IPS DF 6.9 (cell line): Measurements from ENCODE around the gene PLVAP.

Experiments used
- DNase-seq: peaks from one replicate; pipeline ENCODE4 v3.0.0-alpha.2; 2013; ENCODE audit warnings: low read depth, low spot score
- H3K27ac ChIP-seq: one replicate; pipeline ENCODE4 v1.5.1; 2013; ENCODE audit warnings: low read length, control low read depth
- H3K27me3 ChIP-seq: 2 replicates; pipeline ENCODE4 v1.6.1; 2013; ENCODE audit warnings: mild to moderate bottlenecking, low read length; ENCODE audit not compliant: control insufficient read depth, insufficient read depth
- H3K36me3 ChIP-seq: 2 replicates; pipeline ENCODE4 v1.6.1; 2013; ENCODE audit warnings: low read length; ENCODE audit not compliant: control insufficient read depth, insufficient read depth
- H3K4me1 ChIP-seq: 2 replicates; pipeline ENCODE4 v1.6.1; 2013; ENCODE audit warnings: low read length; ENCODE audit not compliant: control insufficient read depth, insufficient read depth
- H3K4me3 ChIP-seq: 2 replicates; pipeline ENCODE4 v1.5.1; 2013; ENCODE audit warnings: mild to moderate bottlenecking, low read length
- H3K9me3 ChIP-seq: 2 replicates; pipeline ENCODE4 v1.6.1; 2013; ENCODE audit warnings: low read length, inconsistent platforms; ENCODE audit not compliant: control insufficient read depth, insufficient read depth
- WGBS: extraction: QIAGEN DNeasy Blood & Tissue Kit; methylation state at CpG from one replicate; pipeline ENCODE4 v1.1.7; 2013; ENCODE audit warnings: mixed read lengths, missing lambda C conversion rate; ENCODE audit not compliant: insufficient read length, insufficient coverage; 5-methylcytosine and 5-hydroxymethylcytosine counted together

The PLVAP gene

GRCh38 chr19:17341386-17341785, 35.8 kb downstream of the PLVAP start:
- Histone ChIP-seq H3K27me3 (no peaks in the 10 kb centered on the region), H3K36me3 (peaks cover 6% of the 10 kb centered on the region; the same call in 1 of the 2 replicates), H3K27ac (no peak overlapping the region), H3K4me3 (no peak overlapping the region), H3K9me3 (no peaks in the 10 kb centered on the region), H3K4me1 (peaks cover 5% of the 10 kb centered on the region; the same call in 1 of the 2 replicates)
- WGBS, result no CpG with 5 or more reads among the region's 15 CpGs
- no peak for DNase-seq

DNA sequence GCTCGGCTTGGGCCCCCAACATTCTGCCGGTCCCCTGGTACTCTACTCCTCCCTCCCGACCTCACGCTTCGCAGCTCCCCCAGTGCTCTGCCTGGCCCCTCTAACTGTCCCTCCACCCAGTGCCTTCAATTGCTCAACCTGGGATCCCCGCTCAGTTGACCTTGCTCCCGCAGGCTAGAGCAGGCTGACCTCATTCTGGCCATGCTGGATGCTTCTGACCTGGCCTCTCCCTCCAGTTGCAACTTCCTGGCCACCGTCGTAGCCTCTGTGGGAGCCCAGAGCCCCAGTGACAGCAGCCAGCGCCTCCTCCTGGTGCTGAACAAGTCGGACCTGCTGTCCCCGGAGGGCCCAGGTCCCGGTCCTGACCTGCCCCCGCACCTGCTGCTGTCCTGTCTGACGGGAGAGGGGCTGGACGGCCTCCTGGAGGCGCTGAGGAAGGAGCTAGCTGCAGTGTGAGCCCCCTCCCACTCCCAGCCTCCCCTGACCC, 36.2 kb downstream of the PLVAP start:
- no peak overlapping the region for H3K4me3 ChIP-seq
- no CpG with 5 or more reads among the region's 17 CpGs for WGBS
- no peak for DNase-seq
- H3K4me1 ChIP-seq, result peaks cover 5% of the 10 kb centered on the region; the same call in 1 of the 2 replicates
- no peaks in the 10 kb centered on the region for H3K9me3 ChIP-seq
- H3K36me3 ChIP-seq, result peaks cover 6% of the 10 kb centered on the region; the same call in 1 of the 2 replicates
- no peaks in the 10 kb centered on the region for H3K27me3 ChIP-seq
- H3K27ac ChIP-seq, result no peak overlapping the region

DNA sequence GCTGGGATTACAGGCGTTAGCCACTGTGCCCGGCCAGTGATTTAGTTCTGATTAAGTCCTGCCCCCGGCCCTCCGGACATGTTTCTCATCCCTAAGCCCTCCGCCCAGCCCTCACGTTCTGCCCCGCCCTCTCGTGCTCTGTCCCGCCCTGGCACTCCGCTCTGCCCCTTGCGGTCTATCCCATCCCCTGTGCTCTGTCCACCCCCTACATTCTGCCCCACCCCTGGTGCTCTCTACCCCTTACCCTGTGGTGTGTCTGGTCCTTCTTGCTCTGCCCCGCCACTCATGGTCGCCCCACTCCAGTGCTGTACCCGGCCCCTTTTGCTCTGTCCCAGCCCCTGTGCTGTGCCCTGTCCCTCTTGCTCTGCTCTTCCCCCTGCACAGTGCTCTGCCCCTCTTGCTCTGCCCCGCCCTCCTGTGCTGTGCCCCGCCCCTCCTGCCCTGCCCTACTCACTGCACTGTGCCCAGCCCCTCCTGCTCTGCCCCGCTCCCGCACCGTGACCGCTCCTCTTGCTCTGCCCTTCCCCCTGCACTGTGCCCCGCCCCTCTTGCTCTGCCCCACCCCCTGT, 36.8 kb downstream of the PLVAP start:
- Histone ChIP-seq H3K27ac (no peak overlapping the region), H3K36me3 (peaks cover 6% of the 10 kb centered on the region; the same call in 1 of the 2 replicates), H3K4me3 (no peak overlapping the region), H3K27me3 (no peaks in the 10 kb centered on the region), H3K9me3 (no peaks in the 10 kb centered on the region), H3K4me1 (peaks cover 5% of the 10 kb centered on the region; the same call in 1 of the 2 replicates)
- WGBS, result no CpG with 5 or more reads among the region's 21 CpGs
- no peak for DNase-seq

DNA sequence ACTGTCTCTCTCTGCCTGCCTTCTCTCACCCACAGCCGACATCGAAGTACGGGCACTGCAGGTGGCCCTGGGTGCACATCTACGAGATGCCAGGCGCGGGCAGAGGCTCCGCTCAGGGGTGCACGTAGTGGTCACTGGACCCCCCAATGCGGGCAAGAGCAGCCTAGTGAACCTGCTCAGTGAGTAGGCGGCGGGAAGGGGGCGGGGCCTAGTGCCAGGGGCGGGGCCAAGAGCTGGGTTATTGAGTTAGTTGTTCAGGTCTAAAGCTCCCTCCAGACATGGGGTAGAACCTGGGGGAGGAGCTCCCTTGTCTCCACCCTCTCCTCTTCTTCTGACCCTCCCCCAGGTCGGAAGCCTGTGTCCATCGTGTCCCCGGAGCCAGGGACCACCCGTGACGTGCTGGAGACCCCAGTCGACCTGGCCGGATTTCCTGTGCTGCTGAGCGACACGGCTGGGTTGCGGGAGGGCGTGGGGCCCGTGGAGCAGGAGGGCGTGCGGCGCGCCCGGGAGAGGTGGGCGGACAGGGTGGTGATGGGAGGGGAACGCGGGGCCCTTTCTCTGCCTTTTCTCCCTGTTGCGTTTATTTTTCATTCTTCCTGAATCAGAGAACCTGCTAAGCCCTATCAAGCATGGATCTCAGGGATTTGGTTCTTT, 37.9 kb downstream of the PLVAP start:
- no peak overlapping the region for H3K27ac ChIP-seq
- peaks cover 5% of the 10 kb centered on the region; the same call in 1 of the 2 replicates for H3K4me1 ChIP-seq
- H3K36me3 ChIP-seq, result peaks cover 6% of the 10 kb centered on the region; the same call in 1 of the 2 replicates
- no peak for DNase-seq
- H3K27me3 ChIP-seq, result no peaks in the 10 kb centered on the region
- no peak overlapping the region for H3K4me3 ChIP-seq
- no peaks in the 10 kb centered on the region for H3K9me3 ChIP-seq
- no CpG with 5 or more reads among the region's 34 CpGs for WGBS

- H3K4me1 ChIP-seq, result peaks cover 5% of the 10 kb centered on the region; the same call in 1 of the 2 replicates
Measured at GRCh38 chr19:17338433-17339078, 38.6 kb downstream of the PLVAP start.

GRCh38 chr19:17337675-17338432, 39.3 kb downstream of the PLVAP start:
- whole genome bisulfite sequencing, result no CpG with 5 or more reads among the region's 50 CpGs
- Histone ChIP-seq H3K9me3 (no peaks in the 10 kb centered on the region), H3K4me1 (peaks cover 5% of the 10 kb centered on the region; the same call in 1 of the 2 replicates), H3K27me3 (no peaks in the 10 kb centered on the region), H3K27ac (no peak overlapping the region), H3K36me3 (peaks cover 6% of the 10 kb centered on the region; the same call in 1 of the 2 replicates), H3K4me3 (peak overlapping the region; percentile 74; the same call in 1 of the 2 replicates)
- DNase-seq, result no peak

More at GRCh38 chr19:17338433-17339078, 38.6 kb downstream of the PLVAP start:
- DNase-seq, result no peak
- Histone ChIP-seq H3K9me3 (no peaks in the 10 kb centered on the region), H3K4me3 (no peak overlapping the region; the same call in 1 of the 2 replicates), H3K27me3 (no peaks in the 10 kb centered on the region), H3K36me3 (peaks cover 6% of the 10 kb centered on the region; the same call in 1 of the 2 replicates), H3K27ac (no peak overlapping the region)
- no CpG with 5 or more reads among the region's 30 CpGs for WGBS

GRCh38 chr19:17336872-17337674, 40.1 kb downstream of the PLVAP start, which contains the start of gene GTPBP3:
Gene GTPBP3 (plus strand): TSS chr19:17337553. CDS start chr19:17337612, 59 bp downstream.
- Histone ChIP-seq H3K36me3 (peaks cover 6% of the 10 kb centered on the region; the same call in 1 of the 2 replicates), H3K27ac (no peak within 1 kb of the TSS), H3K4me3 (peak within 1 kb of the TSS; percentile 74), H3K9me3 (no peaks in the 10 kb centered on the region), H3K27me3 (no peaks in the 10 kb centered on the region), H3K4me1 (peaks cover 5% of the 10 kb centered on the region; the same call in 1 of the 2 replicates)
- no CpG with 5 or more reads among the region's 41 CpGs for WGBS
- DNase-seq, result peak; percentile 99

DNA sequence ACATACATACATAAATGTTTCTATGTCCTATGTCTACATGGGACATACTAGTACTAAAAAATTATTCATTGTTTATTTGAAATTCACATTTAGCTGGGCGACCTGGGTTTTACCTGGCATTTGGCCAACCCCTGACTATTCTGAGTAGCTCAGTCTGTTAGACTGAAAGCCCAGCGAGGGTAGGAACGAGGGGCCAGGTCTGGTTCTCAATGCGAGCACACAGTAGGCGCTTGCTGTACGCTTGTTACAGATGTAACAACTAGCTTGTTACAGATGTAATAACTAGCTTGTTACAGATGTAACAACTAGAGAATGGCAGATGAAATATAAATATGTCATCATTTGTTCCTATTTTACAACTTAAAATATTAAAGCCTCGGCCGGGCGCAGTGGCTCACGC, 41.6 kb downstream of the PLVAP start:
- no peak overlapping the region for H3K27ac ChIP-seq
- WGBS, result no CpG with 5 or more reads among the region's 10 CpGs
- no peak for DNase-seq

More for the DNA sequence above, 41.6 kb downstream of the PLVAP start:
- no peaks in the 10 kb centered on the region for H3K36me3 ChIP-seq
- no peaks in the 10 kb centered on the region for H3K27me3 ChIP-seq
- H3K4me3 ChIP-seq, result no peak overlapping the region
- no peaks in the 10 kb centered on the region for H3K9me3 ChIP-seq
- peaks cover 5% of the 10 kb centered on the region; the same call in 1 of the 2 replicates for H3K4me1 ChIP-seq
